HG02943 (cell line): Measurements from ENCODE around the gene KIRREL3.

Source experiments
- ATAC-seq: cut with Tn5 transposase; IDR thresholded peaks from one replicate; pipeline ENCODE4 v1.9.1; 2021; ENCODE audit warnings: mild to moderate bottlenecking, low read depth, moderate library complexity; ENCODE audit not compliant: unreplicated experiment

KIRREL3 gene

GRCh38 chr11:126619516-126619915 is 381.1 kb downstream of the KIRREL3 start:
- no peak for ATAC-seq

- ATAC-seq = no peak
Observed at GRCh38 chr11:126615845-126616244, 384.7 kb downstream of the KIRREL3 start.

- no peak for ATAC-seq
Observed at GRCh38 chr11:126613272-126613671, 387.3 kb downstream of the KIRREL3 start.

GRCh38 chr11:126612671-126613070 is 387.9 kb downstream of the KIRREL3 start:
- no peak for ATAC-seq

GRCh38 chr11:126611438-126611837 is 389.1 kb downstream of the KIRREL3 start:
- no peak for ATAC-seq

GRCh38 chr11:126608658-126609057 is 391.9 kb downstream of the KIRREL3 start:
- no peak for ATAC-seq

GRCh38 chr11:126607776-126608541 is 392.6 kb downstream of the KIRREL3 start:
- no peak for ATAC-seq

GRCh38 chr11:126607374-126607773 is 393.2 kb downstream of the KIRREL3 start:
- ATAC-seq = no peak

GRCh38 chr11:126606484-126606883 is 394.1 kb downstream of the KIRREL3 start:
- no peak for ATAC-seq

GRCh38 chr11:126604461-126604860 is 396.1 kb downstream of the KIRREL3 start:
- ATAC-seq = no peak

- ATAC-seq = no peak
Observed at GRCh38 chr11:126603486-126603885, 397.1 kb downstream of the KIRREL3 start.

- ATAC-seq = no peak
Observed at GRCh38 chr11:126602993-126603392, 397.6 kb downstream of the KIRREL3 start.

GRCh38 chr11:126602349-126602940 is 398.1 kb downstream of the KIRREL3 start:
- ATAC-seq = no peak

GRCh38 chr11:126601550-126602215 is 398.9 kb downstream of the KIRREL3 start:
- ATAC-seq = no peak

- ATAC-seq = no peak
Observed at GRCh38 chr11:126601136-126601535, 399.4 kb downstream of the KIRREL3 start.

GRCh38 chr11:126599217-126599897 is 401.2 kb downstream of the KIRREL3 start:
- ATAC-seq = no peak

GRCh38 chr11:126598344-126599216 is 402.0 kb downstream of the KIRREL3 start:
- ATAC-seq = no peak

GRCh38 chr11:126597041-126597440 is 403.5 kb downstream of the KIRREL3 start:
- ATAC-seq = no peak

GRCh38 chr11:126596474-126596873 is 404.1 kb downstream of the KIRREL3 start:
- no peak for ATAC-seq

- ATAC-seq = no peak
Observed at GRCh38 chr11:126595560-126595959, 405.0 kb downstream of the KIRREL3 start.
